Measurements from ENCODE around the gene KDM4B. TPM values are rescaled to one million over a fixed set of nuclear protein-coding genes. Genes with fewer than 3 reads are reported as not detected.

KDM4B gene
- total RNA-seq, 2 donors from 2014 or later: 31.0 to 31.4 TPM

DNA sequence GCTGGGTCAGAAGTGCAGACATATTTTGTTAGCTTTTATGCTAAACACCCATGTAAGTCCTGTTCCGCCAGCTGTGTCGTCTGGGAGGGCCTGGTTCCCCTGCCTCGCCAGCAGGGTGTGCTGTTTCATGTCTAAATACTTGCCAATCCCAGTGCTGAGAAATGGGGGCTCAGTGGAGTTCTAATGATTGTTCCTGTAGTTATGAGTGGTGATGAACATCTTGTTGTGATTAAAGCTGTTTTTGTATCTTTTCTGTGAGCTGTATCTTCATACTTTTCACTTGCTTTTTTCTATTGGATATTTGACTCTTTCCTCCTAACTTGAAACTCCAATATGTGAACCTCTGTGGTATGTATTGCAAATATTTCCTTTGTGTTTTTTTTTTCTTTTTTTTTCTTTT is 32.7 kb downstream of the KDM4B start:
- intact Hi-C loops (cut with DNase I): no loop called here
- DNase-seq (ENCODE audit: low spot score): no peak

GRCh38 chr19:5002143-5002542 is 33.2 kb downstream of the KDM4B start:
- no peak for DNase-seq (ENCODE audit: low spot score)
- intact Hi-C loops (cut with DNase I): no loop called here

DNA sequence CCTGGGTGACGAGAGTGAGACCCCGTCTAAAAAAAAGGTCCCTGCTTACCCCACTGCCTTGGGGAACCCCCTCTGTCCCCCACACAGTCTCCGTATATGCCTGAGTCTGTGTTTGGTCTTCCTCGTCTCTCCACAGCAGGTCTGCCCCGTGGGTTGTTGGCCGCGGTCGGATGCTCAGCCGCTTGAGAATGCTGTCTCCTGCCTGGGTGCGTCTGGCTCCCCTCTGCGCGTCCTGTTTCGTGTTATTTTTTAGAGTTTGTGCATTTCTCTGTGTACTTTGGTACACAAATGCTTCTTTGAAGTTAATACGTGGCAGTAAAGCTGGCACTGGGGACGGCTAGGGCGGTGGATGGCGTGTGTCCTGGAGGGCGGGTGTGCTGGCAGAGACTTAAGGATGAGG is 34.9 kb downstream of the KDM4B start:
- intact Hi-C loops (cut with DNase I): no loop called here
- DNase-seq (ENCODE audit: low spot score): no peak

- DNase-seq (ENCODE audit: low spot score): no peak
- intact Hi-C loops (cut with DNase I): no loop called here
These were observed 36.2 kb downstream of the KDM4B start for GRCh38 chr19:5005096-5005495.

DNA sequence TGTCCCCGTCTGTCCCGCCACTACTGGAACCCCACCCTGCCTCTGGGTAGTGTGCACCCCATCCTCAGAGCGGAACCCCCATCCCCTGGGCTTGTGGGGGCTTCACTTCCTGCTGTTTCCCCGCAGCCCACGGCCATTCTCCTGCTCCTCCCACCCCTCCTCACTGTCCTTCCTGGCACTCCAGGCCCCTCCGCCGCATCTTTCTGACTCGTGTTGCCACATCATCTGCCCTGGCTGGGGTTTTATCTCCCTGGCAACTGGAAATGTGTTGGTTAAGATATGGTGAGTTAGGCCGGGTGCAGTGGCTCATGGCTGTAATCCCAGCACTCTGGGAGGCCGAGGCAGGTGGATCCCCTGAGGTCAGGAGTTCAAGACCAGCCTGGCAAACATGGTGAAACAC is 37.3 kb downstream of the KDM4B start:
- intact Hi-C loops (cut with DNase I): no loop called here
- DNase-seq (ENCODE audit: low spot score): no peak

DNA sequence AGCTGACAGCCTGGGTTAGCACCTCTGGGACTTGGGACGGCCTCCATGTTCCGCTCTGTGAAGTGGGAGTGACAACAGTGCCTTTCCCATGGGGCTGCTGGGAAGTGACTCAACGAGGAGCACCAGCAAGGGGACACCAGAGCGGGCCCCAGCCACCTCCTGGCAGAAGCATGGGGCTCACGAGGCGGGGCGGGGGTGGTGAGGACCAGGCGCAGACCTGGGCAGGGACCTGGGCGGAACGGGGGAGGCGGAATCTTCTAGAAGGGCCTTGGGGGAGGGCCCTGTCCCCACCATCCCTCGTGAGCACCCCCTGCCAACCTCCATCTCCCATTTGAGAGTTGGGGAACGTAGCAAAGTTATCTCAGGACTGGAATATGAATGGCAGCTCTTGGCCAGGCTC is 37.9 kb downstream of the KDM4B start:
- DNase-seq (ENCODE audit: low spot score): no peak
- intact Hi-C loops (cut with DNase I): no loop called here

- intact Hi-C loops (cut with DNase I): no loop called here
These were observed 42.7 kb downstream of the KDM4B start for GRCh38 chr19:5011476-5012238.

GRCh38 chr19:5012688-5013457 is 44.0 kb downstream of the KDM4B start:
- intact Hi-C loops (cut with DNase I): no loop called here
- DNase-seq (ENCODE audit: low spot score): no peak

More at GRCh38 chr19:5011476-5012238, 42.7 kb downstream of the KDM4B start:
- DNase-seq (ENCODE audit: low spot score): no peak

DNA sequence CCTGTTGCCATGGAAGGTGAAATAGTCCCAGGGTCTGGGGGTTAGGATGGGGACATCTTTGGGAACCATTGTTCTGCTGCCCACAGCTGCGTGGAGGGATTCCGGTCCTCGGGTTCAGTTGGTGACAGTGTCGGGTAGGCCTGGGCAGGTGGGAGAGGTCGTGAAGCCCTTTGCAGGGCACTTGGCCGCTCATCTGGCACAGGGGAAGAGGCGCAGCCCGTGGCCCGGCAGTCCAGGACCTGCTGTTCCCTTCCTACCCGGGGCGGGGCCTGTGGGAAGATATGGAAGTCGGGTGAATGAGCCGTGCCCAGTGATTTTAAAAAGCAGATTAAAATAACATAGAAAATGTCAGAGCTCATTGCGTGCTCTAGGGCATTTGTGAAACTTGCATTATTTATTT is 44.8 kb downstream of the KDM4B start:
- intact Hi-C loops (cut with DNase I): no loop called here
- no peak for DNase-seq (ENCODE audit: low spot score)

GRCh38 chr19:5014941-5015340 is 46.0 kb downstream of the KDM4B start:
- intact Hi-C loops (cut with DNase I): loop anchor here in 1 of 2 donors (5.0 kb wide), 1 partner anchor 33 kb away; no protein-coding TSS in a partner anchor
- no peak for DNase-seq (ENCODE audit: low spot score)

- no peak for DNase-seq (ENCODE audit: low spot score)
- intact Hi-C loops (cut with DNase I): loop anchor here in 1 of 2 donors (5.0 kb wide), 1 partner anchor 34 kb away; no protein-coding TSS in a partner anchor
These were observed 47.4 kb downstream of the KDM4B start for GRCh38 chr19:5016268-5016667.

- no peak for DNase-seq (ENCODE audit: low spot score)
- intact Hi-C loops (cut with DNase I): loop anchor here in 1 of 2 donors (5.0 kb wide), 1 partner anchor 34 kb away; no protein-coding TSS in a partner anchor
These were observed 47.9 kb downstream of the KDM4B start for GRCh38 chr19:5016781-5017180.

DNA sequence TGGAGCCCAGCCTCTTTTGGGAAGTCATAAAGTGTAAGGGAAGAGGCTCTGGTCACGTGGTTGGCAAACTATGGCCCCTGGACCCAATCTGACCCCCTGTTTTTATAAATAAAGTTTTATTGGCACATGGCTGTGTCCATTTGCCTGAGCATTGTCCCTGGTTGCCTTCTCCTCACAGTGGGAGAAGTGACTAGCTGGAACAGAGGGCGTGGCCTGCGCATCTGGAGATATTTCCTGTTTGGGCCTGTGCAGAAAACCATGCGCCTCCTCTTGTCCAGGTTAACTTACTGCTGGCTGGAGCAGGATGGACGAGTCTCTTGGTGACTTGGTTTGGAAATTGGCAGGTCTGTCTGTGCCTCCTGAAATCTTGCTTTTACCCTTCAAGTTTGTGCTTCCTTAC is 48.3 kb downstream of the KDM4B start:
- intact Hi-C loops (cut with DNase I): loop anchor here in 1 of 2 donors (5.0 kb wide), 1 partner anchor 35 kb away; no protein-coding TSS in a partner anchor
- no peak for DNase-seq (ENCODE audit: low spot score)

GRCh38 chr19:5018224-5019015 is 49.5 kb downstream of the KDM4B start:
- intact Hi-C loops (cut with DNase I): loop anchor here in 1 of 2 donors (5.0 kb wide), 1 partner anchor 36 kb away; no protein-coding TSS in a partner anchor

GRCh38 chr19:5020368-5020767 is 51.5 kb downstream of the KDM4B start:
- no peak for DNase-seq (ENCODE audit: low spot score)
- intact Hi-C loops (cut with DNase I): no loop called here

More at GRCh38 chr19:5018224-5019015, 49.5 kb downstream of the KDM4B start:
- no peak for DNase-seq (ENCODE audit: low spot score)

DNA sequence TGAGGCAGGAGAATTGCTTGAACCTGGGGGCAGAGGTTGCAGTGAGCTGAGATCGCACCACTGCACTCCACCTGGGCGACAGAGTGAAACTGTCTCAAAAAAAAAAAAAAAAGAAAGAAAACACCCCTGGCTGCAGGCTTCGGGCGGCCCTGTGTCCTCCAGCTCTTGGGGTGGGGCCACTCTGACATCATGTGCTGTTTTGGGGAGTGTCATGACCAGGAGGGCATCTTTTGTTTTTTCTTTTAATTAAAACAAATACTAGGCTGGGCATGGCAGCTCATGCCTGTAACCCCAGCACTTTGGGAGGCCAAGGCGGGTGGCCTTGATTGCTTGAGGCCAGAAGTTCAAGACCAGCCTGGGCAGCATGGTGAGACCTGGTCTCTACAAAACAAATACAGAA is 52.1 kb downstream of the KDM4B start:
- DNase-seq (ENCODE audit: low spot score): no peak
- intact Hi-C loops (cut with DNase I): no loop called here

GRCh38 chr19:5022066-5022860 is 53.4 kb downstream of the KDM4B start:
- intact Hi-C loops (cut with DNase I): no loop called here
- DNase-seq (ENCODE audit: low spot score): no peak

DNA sequence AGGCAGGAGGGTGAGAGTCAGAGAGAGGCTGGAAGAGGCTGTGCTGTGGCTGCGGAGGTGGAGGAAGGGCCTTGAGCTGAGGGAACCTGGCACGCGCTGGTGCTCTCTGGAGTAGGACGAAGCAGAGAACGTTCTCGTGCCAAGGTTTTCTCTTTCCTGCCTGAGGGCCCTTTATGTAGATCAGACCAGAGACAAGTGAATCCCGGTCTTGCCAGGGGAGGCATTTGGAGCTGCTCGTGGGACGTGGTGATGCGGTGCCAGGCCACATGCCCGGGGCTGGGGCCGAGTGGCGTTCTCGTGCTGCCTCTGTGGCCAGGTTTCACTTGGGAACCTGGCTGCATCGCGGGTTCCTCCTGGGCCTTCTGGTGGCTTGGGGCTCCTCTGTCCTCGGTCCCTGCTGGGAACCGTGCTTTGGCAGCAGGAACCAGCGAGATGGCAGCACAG is 54.2 kb downstream of the KDM4B start:
- DNase-seq (ENCODE audit: low spot score): no peak
- intact Hi-C loops (cut with DNase I): no loop called here

DNA sequence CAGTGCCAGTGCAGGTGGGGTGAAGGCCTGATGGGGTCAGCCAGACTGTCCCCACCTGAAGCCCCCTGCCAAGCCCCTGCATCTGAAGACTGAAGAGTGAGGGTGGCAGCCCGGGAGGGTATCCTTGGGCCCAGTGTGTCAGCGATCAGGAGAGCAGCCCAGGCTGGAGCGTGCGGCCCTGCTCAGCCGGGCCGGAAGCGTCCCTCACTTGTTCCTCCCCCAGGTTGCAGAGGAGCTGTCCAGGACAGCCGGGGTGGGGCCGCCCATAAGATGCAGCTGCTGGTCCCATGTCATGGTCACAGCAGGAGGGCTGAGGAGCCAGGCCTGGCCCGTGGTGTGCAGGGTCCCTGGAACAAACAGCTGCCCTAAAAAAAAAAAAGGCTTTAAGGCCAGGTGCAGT is 55.4 kb downstream of the KDM4B start:
- DNase-seq (ENCODE audit: low spot score): no peak
- intact Hi-C loops (cut with DNase I): no loop called here

Measured in posterior vena cava (tissue), 2 donors.